ENCODE measurements around the gene MINPP1. TPM values are rescaled to one million over a fixed set of nuclear protein-coding genes. Genes with fewer than 3 reads are reported as not detected.
"Not testable (repeated sequence)": the region's sequence is repeated elsewhere in the genome, so short reads cannot be mapped to it uniquely, and the experiment has no call there.

Gene MINPP1
- total and polyA plus RNA-seq, 5 donors from 2014 or later = 2.8 to 13.5 (median 10.7) TPM

GRCh38 chr10:87497386-87497785 is 7.3 kb upstream of the MINPP1 start:
- DNase-seq; H3K4me3 Mint-ChIP-seq; H3K4me1 ChIP-seq (ENCODE audit: control insufficient read depth, insufficient read depth, low read length, poor library complexity, severe bottlenecking); H3K27me3 ChIP-seq (ENCODE audit: control insufficient read depth, insufficient read depth, low read length); H3K27ac ChIP-seq (ENCODE audit: insufficient read depth, low read length, poor library complexity, severe bottlenecking); ATAC-seq (ENCODE audit: low read depth in 2 of 2); H3K36me3 Mint-ChIP-seq; H3K36me3 ChIP-seq (ENCODE audit: control insufficient read depth, insufficient read depth, low read length); H3K9me3 ChIP-seq (ENCODE audit: control insufficient read depth in 2 of 2, low read length in 2 of 2); H3K4me1 Mint-ChIP-seq; H3K27ac Mint-ChIP-seq; H3K9me3 Mint-ChIP-seq; H3K4me3 ChIP-seq (ENCODE audit: low read depth, low read length): not testable (repeated sequence)
- H3K27me3 Mint-ChIP-seq = peaks cover 40% of the 10 kb centered on the region

GRCh38 chr10:87498106-87498789 is 6.4 kb upstream of the MINPP1 start:
- H3K4me3 Mint-ChIP-seq, H3K9me3 Mint-ChIP-seq, H3K4me1 Mint-ChIP-seq: not testable (repeated sequence)

GRCh38 chr10:87500646-87501048 is 4.0 kb upstream of the MINPP1 start:
- H3K27me3 Mint-ChIP-seq = peaks cover 34% of the 10 kb centered on the region
- H3K27ac Mint-ChIP-seq = no peak overlapping the region

More at GRCh38 chr10:87498106-87498789, 6.4 kb upstream of the MINPP1 start:
- H3K27me3 ChIP-seq (ENCODE audit: control insufficient read depth, insufficient read depth, low read length); H3K27ac Mint-ChIP-seq; H3K36me3 ChIP-seq (ENCODE audit: control insufficient read depth, insufficient read depth, low read length); DNase-seq; ATAC-seq (ENCODE audit: low read depth in 2 of 2); H3K4me1 ChIP-seq (ENCODE audit: control insufficient read depth, insufficient read depth, low read length, poor library complexity, severe bottlenecking); H3K4me3 ChIP-seq (ENCODE audit: low read depth, low read length); H3K36me3 Mint-ChIP-seq; H3K9me3 ChIP-seq (ENCODE audit: control insufficient read depth in 2 of 2, low read length in 2 of 2); H3K27ac ChIP-seq (ENCODE audit: insufficient read depth, low read length, poor library complexity, severe bottlenecking): not testable (repeated sequence)
- H3K27me3 Mint-ChIP-seq = peaks cover 33% of the 10 kb centered on the region

GRCh38 chr10:87503401-87503800 is 1.3 kb upstream of the MINPP1 start:
- Histone ChIP-seq H3K4me1 (ENCODE audit: control insufficient read depth, insufficient read depth, low read length, poor library complexity, severe bottlenecking) (peaks cover 22% of the 10 kb centered on the region), H3K9me3 (ENCODE audit: control insufficient read depth in 2 of 2, low read length in 2 of 2) (no peaks in the 10 kb centered on the region), H3K27me3 (ENCODE audit: control insufficient read depth, insufficient read depth, low read length) (no peaks in the 10 kb centered on the region), H3K27ac (ENCODE audit: insufficient read depth, low read length, poor library complexity, severe bottlenecking) (no peak overlapping the region), H3K36me3 (ENCODE audit: control insufficient read depth, insufficient read depth, low read length) (no peaks in the 10 kb centered on the region), H3K4me3 (ENCODE audit: low read depth, low read length) (no peak overlapping the region)
- peaks cover 0 to 2% (median 0%) of the 10 kb centered on the region in 7 donors for H3K9me3 Mint-ChIP-seq
- H3K4me1 Mint-ChIP-seq = peaks cover 15 to 35% (median 25%) of the 10 kb centered on the region in 4 donors
- no peak for ATAC-seq (ENCODE audit: low read depth in 2 of 2)
- DNase-seq = no peak
- H3K4me3 Mint-ChIP-seq = peak overlapping the region; percentile 80 to 96 (median 84)
- peaks cover under 1% of the 10 kb centered on the region for H3K36me3 Mint-ChIP-seq
- H3K27ac Mint-ChIP-seq = no peak overlapping the region
- peaks cover 19% of the 10 kb centered on the region for H3K27me3 Mint-ChIP-seq

More at GRCh38 chr10:87500646-87501048, 4.0 kb upstream of the MINPP1 start:
- no peaks in the 10 kb centered on the region for H3K27me3 ChIP-seq (ENCODE audit: control insufficient read depth, insufficient read depth, low read length)
- H3K36me3 ChIP-seq (ENCODE audit: control insufficient read depth, insufficient read depth, low read length) = no peaks in the 10 kb centered on the region
- no peaks in the 10 kb centered on the region for H3K9me3 ChIP-seq (ENCODE audit: control insufficient read depth in 2 of 2, low read length in 2 of 2)
- Mint-ChIP-seq H3K9me3 (peaks cover 0 to 2% (median 0%) of the 10 kb centered on the region in 7 donors), H3K36me3 (no peaks in the 10 kb centered on the region), H3K4me3 (peak overlapping the region in 1 of 4 donors; percentile 23), H3K4me1 (peaks cover 0 to 11% (median 8%) of the 10 kb centered on the region in 4 donors)
- H3K4me1 ChIP-seq (ENCODE audit: control insufficient read depth, insufficient read depth, low read length, poor library complexity, severe bottlenecking) = peaks cover 12% of the 10 kb centered on the region
- DNase-seq (no peak), ATAC-seq (ENCODE audit: low read depth in 2 of 2) (no peak)
- no peak overlapping the region for H3K4me3 ChIP-seq (ENCODE audit: low read depth, low read length)
- no peak overlapping the region for H3K27ac ChIP-seq (ENCODE audit: insufficient read depth, low read length, poor library complexity, severe bottlenecking)

- Histone ChIP-seq H3K4me1 (ENCODE audit: control insufficient read depth, insufficient read depth, low read length, poor library complexity, severe bottlenecking) (peaks cover 22% of the 10 kb centered on the region), H3K9me3 (ENCODE audit: control insufficient read depth in 2 of 2, low read length in 2 of 2) (no peaks in the 10 kb centered on the region), H3K27me3 (ENCODE audit: control insufficient read depth, insufficient read depth, low read length) (no peaks in the 10 kb centered on the region), H3K36me3 (ENCODE audit: control insufficient read depth, insufficient read depth, low read length) (no peaks in the 10 kb centered on the region), H3K4me3 (ENCODE audit: low read depth, low read length) (peak overlapping the region; percentile 89), H3K27ac (ENCODE audit: insufficient read depth, low read length, poor library complexity, severe bottlenecking) (no peak overlapping the region)
- H3K9me3 Mint-ChIP-seq = peaks cover 0 to 2% (median 0%) of the 10 kb centered on the region in 7 donors
- ATAC-seq (ENCODE audit: low read depth in 2 of 2) = no peak
- H3K36me3 Mint-ChIP-seq = peaks cover 5% of the 10 kb centered on the region
- peaks cover 18 to 40% (median 30%) of the 10 kb centered on the region in 4 donors for H3K4me1 Mint-ChIP-seq
- H3K27ac Mint-ChIP-seq = peak overlapping the region in 2 of 3 donors; percentile 22 to 84
- H3K4me3 Mint-ChIP-seq = peak overlapping the region; percentile 80 to 96 (median 90)
- no peak for DNase-seq
- H3K27me3 Mint-ChIP-seq = peaks cover 19% of the 10 kb centered on the region
Observed at GRCh38 chr10:87503886-87504285, 807 bp upstream of the MINPP1 start.

- H3K36me3 ChIP-seq (ENCODE audit: control insufficient read depth, insufficient read depth, low read length) = no peaks in the 10 kb centered on the region
- peak overlapping the region in 2 of 3 donors; percentile 22 to 84 for H3K27ac Mint-ChIP-seq
- H3K4me3 Mint-ChIP-seq = peak overlapping the region; percentile 80 to 96 (median 90)
- H3K4me1 ChIP-seq (ENCODE audit: control insufficient read depth, insufficient read depth, low read length, poor library complexity, severe bottlenecking) = peaks cover 22% of the 10 kb centered on the region
- peak overlapping the region; percentile 38 for H3K27ac ChIP-seq (ENCODE audit: insufficient read depth, low read length, poor library complexity, severe bottlenecking)
- DNase-seq = no peak
- peaks cover 8% of the 10 kb centered on the region for H3K36me3 Mint-ChIP-seq
- peak in 1 of 2 donors; percentile 17 for ATAC-seq (ENCODE audit: low read depth in 2 of 2)
- peaks cover 20 to 43% (median 31%) of the 10 kb centered on the region in 4 donors for H3K4me1 Mint-ChIP-seq
- H3K27me3 Mint-ChIP-seq = peaks cover 19% of the 10 kb centered on the region
- H3K4me3 ChIP-seq (ENCODE audit: low read depth, low read length) = peak overlapping the region; percentile 89
- H3K9me3 Mint-ChIP-seq = peaks cover 0 to 2% (median 0%) of the 10 kb centered on the region in 7 donors
- no peaks in the 10 kb centered on the region for H3K9me3 ChIP-seq (ENCODE audit: control insufficient read depth in 2 of 2, low read length in 2 of 2)
- no peaks in the 10 kb centered on the region for H3K27me3 ChIP-seq (ENCODE audit: control insufficient read depth, insufficient read depth, low read length)
Observed at GRCh38 chr10:87504307-87504639, 420 bp upstream of the MINPP1 start.

GRCh38 chr10:87505366-87506111 is 846 bp downstream of the MINPP1 start:
- Histone ChIP-seq H3K27me3 (ENCODE audit: control insufficient read depth, insufficient read depth, low read length) (no peaks in the 10 kb centered on the region), H3K9me3 (ENCODE audit: control insufficient read depth in 2 of 2, low read length in 2 of 2) (no peaks in the 10 kb centered on the region), H3K27ac (ENCODE audit: insufficient read depth, low read length, poor library complexity, severe bottlenecking) (no peak overlapping the region), H3K4me1 (ENCODE audit: control insufficient read depth, insufficient read depth, low read length, poor library complexity, severe bottlenecking) (peaks cover 22% of the 10 kb centered on the region), H3K36me3 (ENCODE audit: control insufficient read depth, insufficient read depth, low read length) (peaks cover 6% of the 10 kb centered on the region), H3K4me3 (ENCODE audit: low read depth, low read length) (peak overlapping the region; percentile 89)
- H3K27ac Mint-ChIP-seq = peak overlapping the region in 2 of 3 donors; percentile 60
- ATAC-seq (ENCODE audit: low read depth in 2 of 2) = peak; percentile 57 to 60
- peak overlapping the region; percentile 80 to 96 (median 90) for H3K4me3 Mint-ChIP-seq
- H3K9me3 Mint-ChIP-seq = peaks cover 0 to 2% (median 0%) of the 10 kb centered on the region in 7 donors
- H3K4me1 Mint-ChIP-seq = peaks cover 21 to 47% (median 35%) of the 10 kb centered on the region in 4 donors
- H3K27me3 Mint-ChIP-seq = peaks cover 12% of the 10 kb centered on the region
- DNase-seq = peak; percentile 5 to 61 (median 33)
- H3K36me3 Mint-ChIP-seq = peaks cover 11% of the 10 kb centered on the region
